GM23248 (cell line): ENCODE measurements around the gene SH3RF3.

Experiments used
- EZH2 ChIP-seq: fragments of 200-600 bp; sonication (generic); IDR thresholded peaks from 2 replicates; pipeline ENCODE4 v1.6.1; 2018; ENCODE audit warnings: antibody characterized with exemption, mild to moderate bottlenecking; ENCODE audit not compliant: insufficient read depth, poor library complexity, severe bottlenecking
- EZH2phosphoT487 ChIP-seq: fragments of 200-600 bp; sonication (generic); IDR thresholded peaks from 2 replicates; pipeline ENCODE4 v1.6.1; 2018; ENCODE audit warnings: antibody characterized with exemption, moderate library complexity, mild to moderate bottlenecking, low read depth; ENCODE audit not compliant: insufficient read depth

DNA sequence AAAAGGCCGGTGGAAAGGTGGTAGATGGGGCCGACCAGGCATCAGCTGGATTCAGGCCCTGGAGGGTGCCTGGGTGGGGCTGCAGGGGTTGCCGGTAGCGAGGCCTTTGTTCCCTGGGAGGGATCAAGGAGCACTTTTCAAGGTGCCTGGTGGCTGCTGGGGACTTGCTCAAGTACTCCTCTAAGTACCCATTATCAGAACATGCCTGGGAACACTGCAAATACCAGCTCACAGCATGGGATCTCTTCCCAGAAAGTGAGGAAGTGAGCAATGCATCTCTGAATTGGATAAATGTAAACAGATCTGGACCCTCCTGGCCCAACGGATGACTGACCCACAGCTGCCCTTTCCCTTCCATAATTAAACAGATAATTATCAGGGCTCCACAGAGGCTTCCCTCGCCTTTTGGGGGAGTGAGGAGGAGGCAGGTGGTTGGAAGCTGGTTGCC, 210.5 kb downstream of the SH3RF3 start:
- TF ChIP-seq EZH2 = no peak
- TF ChIP-seq EZH2phosphoT487 = no peak
